MCF 10A (cell line): Measurements from ENCODE around the gene AIG1. TPM values are rescaled to one million over a fixed set of nuclear protein-coding genes. Genes with fewer than 3 reads are reported as not detected.
"Not testable (repeated sequence)": the region's sequence is repeated elsewhere in the genome, so short reads cannot be mapped to it uniquely, and the experiment has no call there.

Experiments used
- BruUV-seq: library from RNA; stranded (reverse); fragments of 400-500 nt; replicated peaks from 2 replicates; lab custom pipeline; 2021; lab: Mats Ljungman, UMichigan
- CTCF ChIA-PET: fragments of 300-600 bp; sonication (Branson Sonifier 250); formaldehyde crosslinking; extraction: SDS; loops from one replicate; lab custom pipeline; 2021; ENCODE audit warnings: antibody characterized with exemption, inconsistent platforms; lab: Yijun Ruan, JAX
- POLR2A ChIA-PET: fragments of 300-600, 350-650 bp; sonication (Branson Sonifier 250); formaldehyde crosslinking; extraction: SDS; loops from one replicate; lab custom pipeline; 2020; ENCODE audit warnings: antibody characterized with exemption, inconsistent platforms; lab: Yijun Ruan, JAX
- DNase-seq: peaks from one replicate; pipeline ENCODE4 v3.0.0-alpha.2; 2018; ENCODE audit not compliant: unreplicated experiment
- H3K27ac Mint-ChIP-seq: one replicate; pipeline ENCODE4 v1.8.0; 2022; ENCODE audit warnings: mild to moderate bottlenecking, low read depth, mixed read lengths; ENCODE audit not compliant: unreplicated experiment
- H3K27me3 Mint-ChIP-seq: one replicate; pipeline ENCODE4 v1.8.0; 2022; ENCODE audit warnings: mixed read lengths; ENCODE audit not compliant: insufficient read depth, unreplicated experiment
- H3K36me3 Mint-ChIP-seq: one replicate; pipeline ENCODE4 v1.8.0; 2022; ENCODE audit warnings: mild to moderate bottlenecking, moderate library complexity, mixed read lengths; ENCODE audit not compliant: insufficient read depth, unreplicated experiment
- H3K4me1 Mint-ChIP-seq: one replicate; pipeline ENCODE4 v1.8.0; 2022; ENCODE audit warnings: mixed read lengths; ENCODE audit not compliant: insufficient read depth, unreplicated experiment
- H3K4me3 Mint-ChIP-seq: one replicate; pipeline ENCODE4 v1.8.0; 2022; ENCODE audit warnings: mild to moderate bottlenecking, moderate library complexity, mixed read lengths; ENCODE audit not compliant: unreplicated experiment
- H3K9me3 Mint-ChIP-seq: one replicate; pipeline ENCODE4 v1.8.0; 2022; ENCODE audit warnings: mixed read lengths; ENCODE audit not compliant: unreplicated experiment
- intact Hi-C: fragments of 100-400 bp; cut with micrococcal nuclease; formaldehyde crosslinking; loops from 2 replicates; pipeline ENCODE4 v1.14.1; 2022
- total RNA-seq: library from RNA; stranded (reverse); gene quantifications from 2 replicates; pipeline ENCODE4 v1.2.3, GENCODE V29; 2022
- TF ChIP-seq, protein P1 (sequence below): fragments of 200-600 bp; IDR thresholded peaks from one replicate; pipeline ENCODE4 v1.8.0; 2022; ENCODE audit warnings: antibody characterized with exemption, mild to moderate bottlenecking; ENCODE audit not compliant: unreplicated experiment

The AIG1 gene
- total RNA-seq, 1 experiment from 2014 or later: 106 TPM

DNA sequence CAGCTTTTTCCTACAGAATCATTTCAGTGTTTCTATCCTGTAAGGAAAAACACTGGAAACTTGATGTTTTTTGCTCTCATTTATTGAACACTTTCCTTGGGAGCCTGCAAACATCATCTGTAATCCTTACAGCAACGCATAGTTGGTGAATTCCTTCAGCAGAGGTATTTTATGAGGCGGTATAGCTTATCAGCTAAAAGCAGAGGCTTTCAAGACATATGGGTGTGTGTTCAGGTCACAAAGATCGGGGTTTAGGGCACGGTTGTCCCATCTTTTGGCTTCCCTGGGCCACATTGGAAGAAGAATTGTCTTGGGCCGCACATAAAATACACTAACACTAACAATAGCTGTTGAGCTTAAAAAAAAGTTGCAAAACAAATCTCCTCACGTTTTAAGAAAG is 185.0 kb downstream of the AIG1 start:
- H3K4me3 Mint-ChIP-seq: no peak overlapping the region
- no peak for DNase-seq
- intact Hi-C loops: no loop called here
- TF ChIP-seq, protein P1, sequence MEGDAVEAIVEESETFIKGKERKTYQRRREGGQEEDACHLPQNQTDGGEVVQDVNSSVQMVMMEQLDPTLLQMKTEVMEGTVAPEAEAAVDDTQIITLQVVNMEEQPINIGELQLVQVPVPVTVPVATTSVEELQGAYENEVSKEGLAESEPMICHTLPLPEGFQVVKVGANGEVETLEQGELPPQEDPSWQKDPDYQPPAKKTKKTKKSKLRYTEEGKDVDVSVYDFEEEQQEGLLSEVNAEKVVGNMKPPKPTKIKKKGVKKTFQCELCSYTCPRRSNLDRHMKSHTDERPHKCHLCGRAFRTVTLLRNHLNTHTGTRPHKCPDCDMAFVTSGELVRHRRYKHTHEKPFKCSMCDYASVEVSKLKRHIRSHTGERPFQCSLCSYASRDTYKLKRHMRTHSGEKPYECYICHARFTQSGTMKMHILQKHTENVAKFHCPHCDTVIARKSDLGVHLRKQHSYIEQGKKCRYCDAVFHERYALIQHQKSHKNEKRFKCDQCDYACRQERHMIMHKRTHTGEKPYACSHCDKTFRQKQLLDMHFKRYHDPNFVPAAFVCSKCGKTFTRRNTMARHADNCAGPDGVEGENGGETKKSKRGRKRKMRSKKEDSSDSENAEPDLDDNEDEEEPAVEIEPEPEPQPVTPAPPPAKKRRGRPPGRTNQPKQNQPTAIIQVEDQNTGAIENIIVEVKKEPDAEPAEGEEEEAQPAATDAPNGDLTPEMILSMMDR: no peak
- H3K27ac Mint-ChIP-seq: no peak overlapping the region
- ChIA-PET CTCF (interaction anchor here (0.6 to 0.7 kb wide), 2 partner anchors 22 to 553 kb away, joined by 3 read pairs; no protein-coding TSS in a partner anchor), POLR2A (interaction anchor here (0.7 to 0.9 kb wide), 2 partner anchors 25 to 148 kb away, joined by 3 read pairs; no protein-coding TSS in a partner anchor)
- H3K27me3 Mint-ChIP-seq: no peaks in the 10 kb centered on the region
- H3K9me3 Mint-ChIP-seq: no peaks in the 10 kb centered on the region
- no peaks in the 10 kb centered on the region for H3K4me1 Mint-ChIP-seq
- no TSS peak for BruUV-seq
- H3K36me3 Mint-ChIP-seq: peaks cover 7% of the 10 kb centered on the region

DNA sequence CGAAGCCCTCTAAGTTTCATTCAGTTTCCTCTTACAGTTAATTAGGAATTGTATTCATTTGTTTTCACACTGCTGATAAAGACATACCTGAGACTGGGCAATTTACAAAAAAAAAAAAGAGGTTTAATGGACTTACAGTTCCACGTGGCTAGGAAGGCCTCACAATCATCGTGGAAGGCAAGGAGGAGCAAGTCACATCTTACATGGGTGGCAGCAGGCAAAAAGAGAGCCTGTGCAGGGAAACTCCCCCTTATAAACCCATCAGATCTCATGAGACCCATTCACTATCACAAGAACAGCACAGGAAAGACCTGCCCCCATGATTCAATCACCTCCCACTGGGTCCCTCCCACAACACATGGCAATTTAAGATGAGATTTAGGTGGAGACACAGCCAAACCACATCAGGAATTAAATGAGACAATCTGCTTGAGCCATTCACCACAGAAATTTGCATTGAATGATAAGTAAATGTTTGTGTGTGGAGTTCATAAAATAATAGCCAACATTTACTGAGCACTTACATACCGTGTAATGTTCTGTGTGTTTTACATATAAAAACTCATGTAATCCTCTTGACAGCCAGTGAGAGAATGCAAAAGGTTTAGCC is 185.6 kb downstream of the AIG1 start:
- H3K27me3 Mint-ChIP-seq, H3K27ac Mint-ChIP-seq, intact Hi-C loops, DNase-seq, H3K4me3 Mint-ChIP-seq, H3K36me3 Mint-ChIP-seq, CTCF ChIA-PET, BruUV-seq, H3K4me1 Mint-ChIP-seq, H3K9me3 Mint-ChIP-seq: not testable (repeated sequence)
- POLR2A ChIA-PET: interaction anchor here (0.7 kb wide), 1 partner anchor 149 kb away, joined by 3 read pairs; no protein-coding TSS in a partner anchor

DNA sequence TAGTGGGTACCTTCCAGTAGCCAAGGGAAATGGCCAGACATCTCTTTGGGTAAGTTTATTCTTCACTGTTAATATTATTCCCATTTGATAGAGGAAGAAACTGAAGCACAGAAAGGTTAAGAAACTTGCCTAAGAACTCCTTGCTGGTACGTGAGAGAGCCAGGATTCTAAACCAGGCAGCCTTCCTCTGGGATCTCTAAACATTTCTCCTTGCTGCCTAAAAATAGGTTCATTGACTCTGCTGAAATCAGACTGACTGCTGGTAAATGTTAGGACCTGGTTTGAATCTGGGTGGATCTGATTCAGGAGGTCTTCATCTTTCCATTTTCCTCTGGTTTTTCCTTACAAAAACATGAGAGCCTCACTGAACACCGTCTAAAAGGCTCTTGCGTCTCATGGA is 186.9 kb downstream of the AIG1 start:
- CTCF ChIA-PET: no interaction called here
- Mint-ChIP-seq H3K27ac (no peak overlapping the region), H3K4me1 (no peaks in the 10 kb centered on the region), H3K36me3 (peaks cover 7% of the 10 kb centered on the region), H3K9me3 (no peaks in the 10 kb centered on the region), H3K4me3 (no peak overlapping the region), H3K27me3 (no peaks in the 10 kb centered on the region)
- intact Hi-C loops: no loop called here
- POLR2A ChIA-PET: interaction anchor here (1.3 kb wide), 1 partner anchor 20 kb away, joined by 4 read pairs; no protein-coding TSS in a partner anchor
- TF ChIP-seq, protein P1: no peak
- DNase-seq: no peak
- BruUV-seq: no TSS peak

DNA sequence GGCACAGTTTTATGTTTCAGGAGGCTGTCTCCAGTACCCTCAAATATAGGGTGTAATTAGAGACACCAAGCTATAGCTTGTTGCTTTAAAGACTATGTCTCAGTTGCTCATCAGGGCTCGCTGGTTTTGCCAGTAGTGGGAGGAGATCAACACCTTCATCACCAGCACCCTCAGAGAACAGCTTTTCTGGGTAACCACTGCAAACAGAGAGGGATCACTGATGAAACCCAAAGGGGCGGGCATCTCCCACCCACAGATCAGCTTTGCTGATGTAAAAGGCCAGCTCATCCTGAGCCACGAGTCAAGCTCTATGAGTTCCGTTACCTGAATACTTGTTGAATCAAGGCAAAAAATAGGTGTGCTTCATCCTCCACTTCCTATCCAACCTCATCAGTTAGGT is 187.7 kb downstream of the AIG1 start:
- ChIA-PET CTCF (interaction anchor here (1.1 kb wide), 1 partner anchor 20 kb away, joined by 4 read pairs; no protein-coding TSS in a partner anchor), POLR2A (interaction anchor here (1.3 kb wide), 1 partner anchor 19 kb away, joined by 4 read pairs; no protein-coding TSS in a partner anchor)
- Mint-ChIP-seq H3K36me3 (peaks cover 7% of the 10 kb centered on the region), H3K4me1 (no peaks in the 10 kb centered on the region), H3K27me3 (no peaks in the 10 kb centered on the region), H3K4me3 (no peak overlapping the region), H3K9me3 (no peaks in the 10 kb centered on the region), H3K27ac (no peak overlapping the region)
- BruUV-seq: no TSS peak
- DNase-seq: no peak
- intact Hi-C loops: no loop called here
- TF ChIP-seq, protein P1: no peak
